ENCODE data around the gene ZNF784. TPM values are rescaled to one million over a fixed set of nuclear protein-coding genes. Genes with fewer than 3 reads are reported as not detected.
"Not testable (repeated sequence)": the region's sequence is repeated elsewhere in the genome, so short reads cannot be mapped to it uniquely, and the experiment has no call there.

ZNF784 gene
- total RNA-seq, 4 donors from 2014 or later, result 5.7 to 10.3 (median 8.3) TPM

- intact Hi-C loops (cut with DNase I; ENCODE audit: low total_unique reads), result no loop called here
- 93 to 95% methylated on average over 54 to 75 of the region's 83 CpGs for WGBS, 2 donors
- no peak for TF ChIP-seq CTCF (IDR thresholded peaks at IDR 0.05)
- no peak for TF ChIP-seq POLR2A (IDR thresholded peaks at IDR 0.05)
- no peak overlapping the region for H3K4me3 ChIP-seq (ENCODE audit: low read depth, poor library complexity, severe bottlenecking)
- DNase-seq (ENCODE audit: low spot score in 2 of 2), result no peak
Measured at GRCh38 chr19:55578031-55578760, 46.2 kb downstream of the ZNF784 start.

GRCh38 chr19:55576746-55577145 is 47.6 kb downstream of the ZNF784 start:
- 87% methylated on average over 5 of the region's 5 CpGs for WGBS, 2 donors
- TF ChIP-seq CTCF (IDR thresholded peaks at IDR 0.05) (no peak), POLR2A (IDR thresholded peaks at IDR 0.05) (no peak)
- DNase-seq (ENCODE audit: low spot score in 2 of 2), result no peak
- H3K4me3 ChIP-seq (ENCODE audit: low read depth, poor library complexity, severe bottlenecking), result no peak overlapping the region
- intact Hi-C loops (cut with DNase I; ENCODE audit: low total_unique reads), result no loop called here

- H3K4me3 ChIP-seq (ENCODE audit: low read depth, poor library complexity, severe bottlenecking); intact Hi-C loops (cut with DNase I; ENCODE audit: low total_unique reads); DNase-seq (ENCODE audit: low spot score in 2 of 2): not testable (repeated sequence)
- WGBS, 2 donors, result 85 to 86% methylated on average over 6 of the region's 6 CpGs
Measured at GRCh38 chr19:55573929-55574328, 50.4 kb downstream of the ZNF784 start.

Other genes with a start within 250 kb of the ZNF784 start
- not detected for gene TMEM190, start 247.7 kb downstream of the ZNF784 start, total RNA-seq
- gene TMEM238, start 240.3 kb downstream of the ZNF784 start, total RNA-seq, result 10 to 100 TPM; 32.2 to 61.6 (median 47.5) TPM
- gene RPL28, start 238.6 kb downstream of the ZNF784 start, total RNA-seq, result 100 to 1,000 TPM; 466 to 875 (median 590) TPM
- gene UBE2S, start 216.8 kb downstream of the ZNF784 start, total RNA-seq, result 10 to 100 TPM in 1 of 4 donors, 1 to 10 TPM in 3; 6.2 to 14.6 (median 9.2) TPM
- under 1 TPM in 1 of 4 donors, not detected in 3; 0.10 TPM for gene SHISA7, start 181.3 kb downstream of the ZNF784 start, total RNA-seq
- 10 to 100 TPM; 31.0 to 73.1 (median 66.4) TPM for gene ISOC2, start 162.9 kb downstream of the ZNF784 start, total RNA-seq
- gene C19orf85, start 159.8 kb downstream of the ZNF784 start, total RNA-seq, result not detected
- 10 to 100 TPM in 3 of 4 donors, 1 to 10 TPM in 1; 5.4 to 17.9 (median 12.2) TPM for gene ZNF628, start 147.9 kb downstream of the ZNF784 start, total RNA-seq
- gene NAT14, start 139.4 kb downstream of the ZNF784 start, total RNA-seq, result 1 to 10 TPM; 2.5 to 5.3 (median 4.1) TPM
- 1 to 10 TPM in 3 of 4 donors, under 1 TPM in 1; 0.64 to 6.2 (median 3.0) TPM for gene SSC5D, start 136.1 kb downstream of the ZNF784 start, total RNA-seq
- not detected for gene SBK2, start 87.4 kb downstream of the ZNF784 start, total RNA-seq
- under 1 TPM in 1 of 4 donors, not detected in 3; 0.26 TPM for gene SBK3, start 79.0 kb downstream of the ZNF784 start, total RNA-seq
- gene ZNF579, start 43.7 kb downstream of the ZNF784 start, total RNA-seq, result 1 to 10 TPM; 4.2 to 5.1 (median 4.6) TPM
- 10 to 100 TPM in 1 of 4 donors, 1 to 10 TPM in 3; 5.9 to 14.3 (median 7.7) TPM for gene FIZ1, start 25.0 kb downstream of the ZNF784 start, total RNA-seq
- gene ZNF524, start 24.3 kb downstream of the ZNF784 start, total RNA-seq, result 10 to 100 TPM; 58.4 to 88.3 (median 78.3) TPM
- 10 to 100 TPM in 3 of 4 donors, 1 to 10 TPM in 1; 8.1 to 17.8 (median 12.3) TPM for gene ZNF865, start 18.9 kb downstream of the ZNF784 start, total RNA-seq
- gene ZNF580, start 16.4 kb upstream of the ZNF784 start, total RNA-seq, result 10 to 100 TPM; 14.1 to 38.0 (median 22.9) TPM
- gene ZNF581, start 19.1 kb upstream of the ZNF784 start, total RNA-seq, result 10 to 100 TPM; 20.1 to 27.3 (median 22.8) TPM
- 10 to 100 TPM in 1 of 4 donors, 1 to 10 TPM in 3; 7.9 to 10.4 (median 8.5) TPM for gene CCDC106, start 23.6 kb upstream of the ZNF784 start, total RNA-seq
- 100 to 1,000 TPM in 3 of 4 donors, 10 to 100 TPM in 1; 78.8 to 149 (median 106) TPM for gene U2AF2, start 30.5 kb upstream of the ZNF784 start, total RNA-seq
- 100 to 1,000 TPM in 3 of 4 donors, 10 to 100 TPM in 1; 81.2 to 189 (median 120) TPM for gene EPN1, start 50.7 kb upstream of the ZNF784 start, total RNA-seq
- gene NLRP9, start 113.8 kb upstream of the ZNF784 start, total RNA-seq, result not detected
- not detected for gene RFPL4A, start 134.5 kb upstream of the ZNF784 start, total RNA-seq
- gene RFPL4AL1, start 144.6 kb upstream of the ZNF784 start, total RNA-seq, result not detected
- gene NLRP11, start 207.4 kb upstream of the ZNF784 start, total RNA-seq, result under 1 TPM in 1 of 4 donors, not detected in 3; 0.10 TPM
- not detected for gene NLRP4, start 212.0 kb upstream of the ZNF784 start, total RNA-seq

All from lower leg skin (tissue), 4 donors.